Endothelial cell of umbilical vein (primary cell): ENCODE results near the gene MT1H. TPM values are rescaled to one million over a fixed set of nuclear protein-coding genes. Genes with fewer than 3 reads are reported as not detected.

Source experiments
- BruUV-seq: library from RNA; stranded (reverse); fragments of 400-500 nt; replicated peaks from 2 replicates; lab custom pipeline; 2021; lab: Mats Ljungman, UMichigan
- CTCF ChIA-PET: fragments of 300-600, 350-600 bp; sonication (Branson Sonifier 250); formaldehyde crosslinking; loops from one replicate; lab custom pipeline; 2021; ENCODE audit warnings: antibody characterized with exemption, inconsistent platforms; lab: Charles Lee
- POLR2A ChIA-PET: fragments of 300-600, 350-600 bp; sonication (Branson Sonifier 250); formaldehyde crosslinking; loops from one replicate; lab custom pipeline; 2021; ENCODE audit warnings: antibody characterized with exemption, inconsistent platforms; lab: Charles Lee
- DNase-seq: peaks from one replicate; pipeline ENCODE4 v3.0.0-alpha.2; 2011; ENCODE audit warnings: low read depth, low spot score
- FAIRE-seq: peaks from 2 replicates; lab custom pipeline; 2011; peaks lifted over from hg19 to GRCh38; lab: Jason Lieb, UNC
- H2AFZ ChIP-seq: 2 replicates; pipeline ENCODE4 v1.6.0; 2012; ENCODE audit warnings: low read depth, low read length, control low read depth, inconsistent platforms
- H3K27ac ChIP-seq: 2 replicates; pipeline ENCODE4 v1.5.1; 2011; ENCODE audit warnings: low read depth, mild to moderate bottlenecking, control low read depth, low read length, moderate library complexity; ENCODE audit not compliant: insufficient read depth
- H3K27me3 ChIP-seq, 2 experiments: 2 replicates each; pipeline versions ENCODE4 v1.6.0 to v1.6.1; 2011; ENCODE audit warnings: low read length in 2 of 2, mixed read lengths in 1 of 2; ENCODE audit not compliant: control insufficient read depth in 2 of 2, insufficient read depth in 2 of 2
- H3K36me3 ChIP-seq, 2 experiments: 2 replicates in 1 of 2; 3 replicates in 1 of 2; pipeline ENCODE4 v1.5.1; 2011; ENCODE audit warnings: low read length in 2 of 2, mild to moderate bottlenecking in 1 of 2, moderate library complexity in 1 of 2; ENCODE audit not compliant: control insufficient read depth in 2 of 2, insufficient read depth in 2 of 2; ENCODE audit errors: extremely low read depth in 1 of 2
- H3K4me1 ChIP-seq: 3 replicates; pipeline ENCODE4 v1.5.1; 2011; ENCODE audit warnings: mild to moderate bottlenecking, low read length; ENCODE audit not compliant: control insufficient read depth, insufficient read depth; ENCODE audit errors: extremely low read depth
- H3K4me2 ChIP-seq: 2 replicates; pipeline ENCODE4 v1.6.1; 2011; ENCODE audit warnings: low read length, control low read depth, mixed read lengths; ENCODE audit not compliant: insufficient read depth
- H3K4me3 ChIP-seq, 3 experiments: fragments of 200-600 bp in 1 of 3; sonication (generic), shearing (Covaris generic) in 1 of 3; replicated peaks in 1 of 3; 2 replicates each; pipeline ENCODE4 v1.5.1; 2011 to 2016; ENCODE audit warnings: control low read depth in 3 of 3, low read length in 3 of 3, mild to moderate bottlenecking in 2 of 3, inconsistent platforms in 1 of 3, low read depth in 1 of 3, moderate library complexity in 1 of 3; ENCODE audit not compliant: insufficient read depth in 1 of 3
- H3K79me2 ChIP-seq: 2 replicates; pipeline ENCODE4 v1.6.0; 2012; ENCODE audit warnings: low read length, inconsistent platforms; ENCODE audit not compliant: control insufficient read depth, insufficient read depth
- H3K9ac ChIP-seq: replicated peaks from 2 replicates; pipeline ENCODE3; 2011; ENCODE audit warnings: low read length, control low read depth; ENCODE audit not compliant: insufficient read depth; ENCODE audit errors: extremely low read depth
- H3K9me1 ChIP-seq: replicated peaks from 3 replicates; pipeline ENCODE4 v1.6.0; 2011; ENCODE audit warnings: mild to moderate bottlenecking, low read length; ENCODE audit not compliant: control insufficient read depth, insufficient read depth; ENCODE audit errors: extremely low read depth
- H3K9me3 ChIP-seq: replicated peaks from 2 replicates; pipeline ENCODE4 v1.5.1; 2012; ENCODE audit warnings: low read length, inconsistent platforms; ENCODE audit not compliant: control insufficient read depth, insufficient read depth
- H4K20me1 ChIP-seq: replicated peaks from 2 replicates; pipeline ENCODE3; 2011; ENCODE audit warnings: mild to moderate bottlenecking, low read length; ENCODE audit not compliant: control insufficient read depth, insufficient read depth; ENCODE audit errors: extremely low read depth
- CTCF ChIP-seq, 2 donors: IDR thresholded peaks; 1 replicate in 1 of 2; 2 replicates in 1 of 2; pipeline ENCODE4 v1.5.1; 2011; ENCODE audit warnings: low read length in 2 of 2, mild to moderate bottlenecking in 2 of 2, moderate library complexity in 2 of 2, control low read depth in 1 of 2, inconsistent platforms in 1 of 2, low read depth in 1 of 2; ENCODE audit not compliant: insufficient read depth in 1 of 2; ENCODE audit errors: extremely low read depth in 1 of 2
- EZH2 ChIP-seq: IDR thresholded peaks from 2 replicates; pipeline ENCODE4 v1.6.1; 2012; ENCODE audit warnings: borderline replicate concordance, low read depth, mild to moderate bottlenecking, moderate library complexity, low read length, inconsistent platforms; ENCODE audit not compliant: severe bottlenecking
- FOS ChIP-seq: IDR thresholded peaks from 2 replicates; pipeline ENCODE4 v1.6.1; 2011; ENCODE audit warnings: mild to moderate bottlenecking, low read length, moderate library complexity, borderline replicate concordance; ENCODE audit not compliant: insufficient read depth
- GATA2 ChIP-seq: IDR thresholded peaks from 2 replicates; pipeline ENCODE4 v1.7.0; 2011; ENCODE audit warnings: low read depth, mild to moderate bottlenecking, moderate library complexity, mixed read lengths, low read length; ENCODE audit not compliant: insufficient read length, insufficient read depth
- JUN ChIP-seq: IDR thresholded peaks from 2 replicates; pipeline ENCODE4 v1.6.1; 2011; ENCODE audit warnings: borderline replicate concordance, low read depth; ENCODE audit not compliant: insufficient read length, insufficient read depth
- MAX ChIP-seq: IDR thresholded peaks from 2 replicates; pipeline ENCODE4 v1.6.1; 2011; ENCODE audit not compliant: insufficient read depth, insufficient read length
- POLR2A ChIP-seq: IDR thresholded peaks from 2 replicates; pipeline ENCODE4 v1.6.1; 2012; ENCODE audit warnings: low read depth, mild to moderate bottlenecking, control low read depth, low read length
- POLR2AphosphoS5 ChIP-seq: IDR thresholded peaks from 2 replicates; pipeline ENCODE4 v1.6.1; 2012; ENCODE audit warnings: low read depth, mild to moderate bottlenecking, control low read depth, low read length, moderate library complexity; ENCODE audit not compliant: insufficient read depth
- dilution Hi-C: fragments of 300-500 bp; cut with MboI; formaldehyde crosslinking; loops from one replicate; pipeline ENCODE4 v1.15.0; 2019; ENCODE audit warnings: low sequenced_read_pairs; ENCODE audit not compliant: extremely low pct_ligation_motif_present
- intact Hi-C: fragments of 100-400 bp; cut with micrococcal nuclease; formaldehyde crosslinking; loops from one replicate; pipeline ENCODE4 v1.10.0; 2022
- polyA plus RNA-seq, 4 experiments: library from polyadenylated mRNA; depleted of rRNA in 3 of 4; stranded (reverse) in 3 of 4; unstranded in 1 of 4; fragments of >200 nt; gene quantifications; 2 replicates each; pipeline versions ENCODE4 v1.2.1 to v1.2.3, GENCODE V29; 2011 to 2012; ENCODE audit warnings: missing spikeins in 1 of 4
- total RNA-seq: library from RNA; stranded (reverse); gene quantifications from 2 replicates; pipeline ENCODE4 v1.2.3, GENCODE V29; 2021

The MT1H gene
- total and polyA plus RNA-seq, 2 donors (not counting 3 experiments of a cell fraction or from before 2014, with no cell fraction given), result not detected

GRCh38 chr16:56690420-56691122 is 21.0 kb downstream of the MT1H start:
- intact Hi-C loops (no loop called here), dilution Hi-C loops (no loop called here)
- no peak overlapping the region for H3K27ac ChIP-seq
- ChIA-PET CTCF (interaction anchor here (0.9 to 1.7 kb wide), 2 partner anchors 10 to 47 kb away, joined by 3 to 5 read pairs; no protein-coding TSS in a partner anchor), POLR2A (no interaction called here)
- BruUV-seq, result no TSS peak
- no peaks in the 10 kb centered on the region for H3K4me1 ChIP-seq
- H3K9me3 ChIP-seq, result no peaks in the 10 kb centered on the region
- no peaks in the 10 kb centered on the region for H3K27me3 ChIP-seq
- DNase-seq (no peak), FAIRE-seq (no peak)
- H2AFZ ChIP-seq, result no peak overlapping the region
- H3K9me1 ChIP-seq, result no peaks in the 10 kb centered on the region
- no peaks in the 10 kb centered on the region for H3K36me3 ChIP-seq
- no peak overlapping the region for H3K4me3 ChIP-seq
- TF ChIP-seq EZH2 (no peak), CTCF (IDR thresholded peaks at IDR 0.05; ENCODE audit: extremely low read depth in 1 of 2, insufficient read depth in 1 of 2, low read depth in 1 of 2, low read length in 2 of 2) (no peak), POLR2A (no peak), MAX (no peak), JUN (no peak), FOS (no peak), POLR2AphosphoS5 (no peak), GATA2 (no peak)
- H3K4me2 ChIP-seq, result no peak overlapping the region
- no peaks in the 10 kb centered on the region for H4K20me1 ChIP-seq
- H3K9ac ChIP-seq, result no peak overlapping the region
- no peaks in the 10 kb centered on the region for H3K79me2 ChIP-seq
